ENCODE data around the gene BRD8. TPM values are rescaled to one million over a fixed set of nuclear protein-coding genes. Genes with fewer than 3 reads are reported as not detected.
"Not testable (repeated sequence)": the region's sequence is repeated elsewhere in the genome, so short reads cannot be mapped to it uniquely, and the experiment has no call there.

BRD8 gene
- total and polyA plus RNA-seq, 3 donors from 2014 or later, result 165 to 303 (median 198) TPM

GRCh38 chr5:138149530-138149929 lies 28.9 kb downstream of the BRD8 start:
- no peaks in the 10 kb centered on the region for H3K27me3 ChIP-seq
- no peak overlapping the region for H3K27ac ChIP-seq
- no peak for TF ChIP-seq POLR2A (IDR thresholded peaks at IDR 0.05)
- TF ChIP-seq, protein P1, sequence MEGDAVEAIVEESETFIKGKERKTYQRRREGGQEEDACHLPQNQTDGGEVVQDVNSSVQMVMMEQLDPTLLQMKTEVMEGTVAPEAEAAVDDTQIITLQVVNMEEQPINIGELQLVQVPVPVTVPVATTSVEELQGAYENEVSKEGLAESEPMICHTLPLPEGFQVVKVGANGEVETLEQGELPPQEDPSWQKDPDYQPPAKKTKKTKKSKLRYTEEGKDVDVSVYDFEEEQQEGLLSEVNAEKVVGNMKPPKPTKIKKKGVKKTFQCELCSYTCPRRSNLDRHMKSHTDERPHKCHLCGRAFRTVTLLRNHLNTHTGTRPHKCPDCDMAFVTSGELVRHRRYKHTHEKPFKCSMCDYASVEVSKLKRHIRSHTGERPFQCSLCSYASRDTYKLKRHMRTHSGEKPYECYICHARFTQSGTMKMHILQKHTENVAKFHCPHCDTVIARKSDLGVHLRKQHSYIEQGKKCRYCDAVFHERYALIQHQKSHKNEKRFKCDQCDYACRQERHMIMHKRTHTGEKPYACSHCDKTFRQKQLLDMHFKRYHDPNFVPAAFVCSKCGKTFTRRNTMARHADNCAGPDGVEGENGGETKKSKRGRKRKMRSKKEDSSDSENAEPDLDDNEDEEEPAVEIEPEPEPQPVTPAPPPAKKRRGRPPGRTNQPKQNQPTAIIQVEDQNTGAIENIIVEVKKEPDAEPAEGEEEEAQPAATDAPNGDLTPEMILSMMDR (IDR thresholded peaks at IDR 0.05), result no peak
- no peak for DNase-seq
- H3K36me3 ChIP-seq (ENCODE audit: low read depth, missing control alignments), result no peaks in the 10 kb centered on the region
- H3K4me1 ChIP-seq, result no peaks in the 10 kb centered on the region
- H3K4me3 ChIP-seq, result no peak overlapping the region
- intact Hi-C loops (cut with DNase I; ENCODE audit: low total_unique reads), result no loop called here
- WGBS, 2 donors, result 55 to 57% methylated on average over 3 of the region's 3 CpGs
- H3K9me3 ChIP-seq, result no peaks in the 10 kb centered on the region

GRCh38 chr5:138148811-138149210 lies 29.6 kb downstream of the BRD8 start:
- Histone ChIP-seq H3K4me3 (no peak overlapping the region), H3K27me3 (no peaks in the 10 kb centered on the region), H3K27ac (no peak overlapping the region), H3K4me1 (no peaks in the 10 kb centered on the region), H3K36me3 (ENCODE audit: low read depth, missing control alignments) (no peaks in the 10 kb centered on the region), H3K9me3 (no peaks in the 10 kb centered on the region)
- DNase-seq, result no peak
- intact Hi-C loops (cut with DNase I; ENCODE audit: low total_unique reads), result no loop called here
- WGBS, 2 donors, result 56 to 60% methylated on average over 1 of the region's 1 CpG
- TF ChIP-seq POLR2A (IDR thresholded peaks at IDR 0.05), result no peak
- TF ChIP-seq, protein P1 (IDR thresholded peaks at IDR 0.05), result no peak

DNA sequence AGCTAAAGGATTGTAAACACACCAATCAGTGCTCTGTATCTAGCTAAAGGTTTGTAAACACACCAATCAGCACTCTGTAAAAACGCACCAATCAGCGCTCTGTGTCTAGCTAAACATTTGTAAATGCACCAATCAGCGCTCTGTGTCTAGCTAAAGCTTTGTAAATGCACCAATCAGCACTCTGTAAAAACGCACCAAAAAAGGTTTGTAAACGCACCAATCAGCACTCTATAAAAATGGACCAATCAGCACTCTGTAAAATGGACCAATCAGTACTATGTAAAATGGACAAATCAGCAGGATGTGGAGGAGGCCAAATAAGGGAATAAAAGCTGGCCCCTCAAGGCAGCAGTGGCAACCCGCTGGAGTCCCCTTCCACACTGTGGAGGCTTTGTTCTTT lies 34.9 kb downstream of the BRD8 start:
- H3K27ac ChIP-seq; H3K36me3 ChIP-seq (ENCODE audit: low read depth, missing control alignments); H3K4me1 ChIP-seq; H3K27me3 ChIP-seq; H3K4me3 ChIP-seq; H3K9me3 ChIP-seq; intact Hi-C loops (cut with DNase I; ENCODE audit: low total_unique reads): not testable (repeated sequence)
- WGBS, 2 donors, result 83 to 90% methylated on average over 6 of the region's 6 CpGs
- peak; percentile 21 for DNase-seq

DNA sequence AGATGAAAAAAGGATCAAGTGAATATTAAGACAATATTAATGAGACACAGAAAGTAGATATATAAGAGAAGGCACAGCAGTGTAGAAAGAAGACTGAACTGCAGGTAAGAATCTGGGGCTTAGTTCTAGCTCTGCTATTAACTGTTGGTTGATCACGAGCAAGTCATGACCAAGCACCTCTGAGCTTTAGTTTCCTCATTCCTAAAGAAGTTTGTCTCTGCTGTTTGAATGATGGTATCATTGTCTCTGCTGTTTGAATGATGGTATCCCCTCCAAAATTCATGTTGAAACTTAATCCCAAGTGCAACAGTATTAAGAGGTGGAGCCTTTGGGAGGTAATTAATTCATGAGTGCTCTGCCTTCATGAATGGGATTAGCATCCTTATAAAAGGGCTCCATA lies 36.7 kb downstream of the BRD8 start:
- Histone ChIP-seq H3K27me3 (no peaks in the 10 kb centered on the region), H3K9me3 (no peaks in the 10 kb centered on the region), H3K27ac (no peak overlapping the region), H3K4me1 (no peaks in the 10 kb centered on the region), H3K4me3 (no peak overlapping the region), H3K36me3 (ENCODE audit: low read depth, missing control alignments) (no peaks in the 10 kb centered on the region)
- intact Hi-C loops (cut with DNase I; ENCODE audit: low total_unique reads), result no loop called here
- 76 to 93% methylated on average over 1 of the region's 1 CpG for WGBS, 2 donors
- DNase-seq, result no peak
- TF ChIP-seq, protein P1 (IDR thresholded peaks at IDR 0.05), result no peak
- no peak for TF ChIP-seq POLR2A (IDR thresholded peaks at IDR 0.05)

DNA sequence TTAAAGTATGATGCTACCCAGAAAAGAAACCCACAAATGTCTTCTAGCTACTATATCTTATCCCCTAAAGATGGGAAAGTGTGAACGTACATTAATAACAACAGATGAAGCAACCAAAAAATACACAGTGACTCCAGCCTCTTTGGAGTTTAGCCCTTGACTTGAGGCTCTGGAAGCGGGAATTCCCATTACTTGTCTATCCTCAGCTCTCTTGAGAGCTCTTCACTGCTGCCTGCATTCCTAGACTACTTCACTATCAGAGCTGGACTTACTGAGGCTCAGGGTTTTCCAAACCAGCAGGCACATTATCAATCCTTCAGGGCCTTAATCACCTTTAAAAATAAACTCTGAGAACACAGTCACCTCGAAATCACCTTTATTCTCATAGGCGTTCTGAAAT lies 38.2 kb downstream of the BRD8 start:
- intact Hi-C loops (cut with DNase I; ENCODE audit: low total_unique reads), result no loop called here
- Histone ChIP-seq H3K27me3 (no peaks in the 10 kb centered on the region), H3K9me3 (no peaks in the 10 kb centered on the region), H3K4me1 (no peaks in the 10 kb centered on the region), H3K36me3 (ENCODE audit: low read depth, missing control alignments) (no peaks in the 10 kb centered on the region), H3K4me3 (no peak overlapping the region), H3K27ac (no peak overlapping the region)
- 75 to 85% methylated on average over 4 of the region's 4 CpGs for WGBS, 2 donors
- no peak for DNase-seq
- TF ChIP-seq, protein P1 (IDR thresholded peaks at IDR 0.05), result no peak
- TF ChIP-seq POLR2A (IDR thresholded peaks at IDR 0.05), result no peak

Measured in testis (tissue), 3 donors.